NCI-H2196 treated with DMSO at 0.1 percent for 48 hours (cell line): ENCODE results near the gene WDR81.
"Not testable (repeated sequence)": the region's sequence is repeated elsewhere in the genome, so short reads cannot be mapped to it uniquely, and the experiment has no call there.

Experiments
- DNase-seq: peaks from one replicate; lab custom pipeline; 2025; ENCODE audit not compliant: unreplicated experiment; lab: John Stamatoyannopoulos, UW

Gene WDR81

GRCh38 chr17:1713160-1713877 lies 11.2 kb upstream of the WDR81 start:
- no peak for DNase-seq

- peak; percentile 28 for DNase-seq
Observed at GRCh38 chr17:1713878-1714426, 10.6 kb upstream of the WDR81 start.

- peak; percentile 17 for DNase-seq
Observed at GRCh38 chr17:1714427-1714979, 10.0 kb upstream of the WDR81 start.

- DNase-seq = peak; percentile 27
Observed at GRCh38 chr17:1714980-1715802, 9.3 kb upstream of the WDR81 start.

GRCh38 chr17:1715803-1716075 lies 8.8 kb upstream of the WDR81 start:
- no peak for DNase-seq

GRCh38 chr17:1716076-1716911 lies 8.2 kb upstream of the WDR81 start:
- peak; percentile 89 for DNase-seq

DNA sequence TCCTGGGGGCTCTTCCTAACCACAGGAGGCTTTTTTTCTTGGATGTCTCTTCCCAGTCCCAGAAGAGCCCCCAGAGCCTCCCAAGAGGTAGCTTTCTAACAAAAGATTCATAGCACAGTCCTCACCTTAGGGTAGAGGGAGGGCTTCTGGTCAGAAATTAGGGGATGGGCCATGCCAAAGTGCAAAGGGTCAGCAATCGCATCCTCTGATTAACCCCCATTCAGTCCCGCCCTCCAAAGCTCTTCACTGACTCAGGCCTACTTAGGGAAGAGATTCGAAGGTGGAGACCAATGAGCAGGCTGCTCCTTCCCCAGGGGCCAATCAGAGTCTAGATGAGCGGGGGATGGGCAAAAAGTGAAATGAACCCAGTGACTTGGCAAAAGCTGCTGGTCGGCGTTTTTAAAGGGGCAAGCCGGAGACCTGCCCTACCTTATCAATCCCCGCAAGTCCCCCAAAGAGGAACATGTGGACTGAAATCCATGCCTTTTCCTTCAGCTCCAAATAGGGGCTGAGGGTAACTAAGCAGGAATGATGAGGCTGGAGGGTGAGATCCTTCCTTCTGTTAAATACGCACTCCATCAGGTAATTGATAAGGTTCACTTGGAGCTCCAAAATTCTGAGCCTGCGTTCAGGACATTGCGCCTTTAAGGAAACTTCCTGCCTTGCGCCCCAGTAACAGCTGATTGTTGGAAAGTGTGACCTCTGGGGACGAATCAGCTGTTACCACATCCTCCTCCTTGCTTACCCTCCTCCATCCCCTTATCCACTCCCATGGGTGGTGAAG lies 7.4 kb upstream of the WDR81 start:
- DNase-seq = peak; percentile 84

- no peak for DNase-seq
Observed at GRCh38 chr17:1718362-1719165, 5.9 kb upstream of the WDR81 start.

- no peak for DNase-seq
Observed at GRCh38 chr17:1720856-1721386, 3.6 kb upstream of the WDR81 start.

DNA sequence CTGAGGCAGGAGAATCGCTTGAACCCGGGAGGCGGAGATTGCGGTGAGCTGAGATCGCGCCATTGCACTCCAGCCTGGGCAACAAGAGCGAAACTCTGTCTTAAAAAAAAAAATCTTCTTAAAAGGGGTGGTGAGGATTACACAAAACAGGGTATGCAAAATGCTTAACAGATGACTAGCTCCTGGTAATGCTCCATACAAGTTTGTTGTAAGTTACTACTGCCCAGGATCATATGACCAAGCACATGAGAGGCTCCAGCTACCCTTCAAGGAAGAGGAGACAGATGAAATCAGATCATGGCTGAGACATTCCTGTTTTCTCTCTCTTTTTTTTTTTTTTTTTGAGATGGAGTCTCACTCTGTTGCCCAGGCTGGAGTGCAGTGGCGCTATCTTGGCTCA lies 2.5 kb upstream of the WDR81 start:
- DNase-seq = not testable (repeated sequence)

GRCh38 chr17:1724869-1725641 lies 551 bp downstream of the WDR81 start:
- no peak for DNase-seq

- no peak for DNase-seq
Observed at GRCh38 chr17:1725642-1726511, 1.4 kb downstream of the WDR81 start.

GRCh38 chr17:1726626-1727257 lies 2.2 kb downstream of the WDR81 start:
- no peak for DNase-seq

GRCh38 chr17:1727258-1727789 lies 2.8 kb downstream of the WDR81 start:
- no peak for DNase-seq

DNA sequence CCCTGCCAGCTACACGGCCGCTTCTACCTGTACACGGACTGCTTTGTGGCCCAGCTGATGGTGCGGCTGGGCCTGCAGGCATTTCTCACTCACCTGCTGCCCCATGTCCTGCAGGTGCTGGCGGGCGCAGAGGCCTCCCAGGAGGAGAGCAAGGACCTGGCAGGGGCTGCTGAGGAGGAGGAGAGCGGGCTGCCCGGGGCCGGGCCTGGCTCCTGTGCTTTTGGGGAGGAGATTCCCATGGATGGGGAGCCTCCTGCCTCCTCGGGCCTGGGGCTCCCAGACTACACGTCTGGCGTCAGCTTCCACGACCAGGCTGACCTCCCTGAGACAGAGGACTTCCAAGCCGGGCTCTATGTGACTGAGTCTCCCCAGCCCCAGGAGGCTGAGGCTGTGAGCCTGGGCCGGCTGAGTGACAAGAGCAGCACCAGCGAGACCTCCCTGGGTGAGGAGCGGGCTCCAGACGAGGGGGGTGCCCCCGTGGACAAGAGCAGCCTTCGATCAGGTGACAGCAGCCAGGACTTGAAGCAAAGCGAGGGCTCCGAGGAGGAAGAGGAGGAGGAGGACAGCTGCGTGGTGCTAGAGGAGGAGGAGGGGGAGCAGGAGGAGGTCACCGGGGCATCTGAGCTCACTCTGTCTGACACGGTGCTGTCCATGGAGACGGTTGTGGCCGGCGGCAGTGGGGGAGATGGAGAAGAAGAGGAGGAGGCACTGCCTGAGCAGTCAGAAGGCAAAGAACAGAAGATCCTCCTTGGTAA lies 3.5 kb downstream of the WDR81 start:
- DNase-seq = no peak

- no peak for DNase-seq
Observed at GRCh38 chr17:1729966-1730325, 5.4 kb downstream of the WDR81 start.
